ENCODE data around the gene SYNDIG1.

Gene SYNDIG1

DNA sequence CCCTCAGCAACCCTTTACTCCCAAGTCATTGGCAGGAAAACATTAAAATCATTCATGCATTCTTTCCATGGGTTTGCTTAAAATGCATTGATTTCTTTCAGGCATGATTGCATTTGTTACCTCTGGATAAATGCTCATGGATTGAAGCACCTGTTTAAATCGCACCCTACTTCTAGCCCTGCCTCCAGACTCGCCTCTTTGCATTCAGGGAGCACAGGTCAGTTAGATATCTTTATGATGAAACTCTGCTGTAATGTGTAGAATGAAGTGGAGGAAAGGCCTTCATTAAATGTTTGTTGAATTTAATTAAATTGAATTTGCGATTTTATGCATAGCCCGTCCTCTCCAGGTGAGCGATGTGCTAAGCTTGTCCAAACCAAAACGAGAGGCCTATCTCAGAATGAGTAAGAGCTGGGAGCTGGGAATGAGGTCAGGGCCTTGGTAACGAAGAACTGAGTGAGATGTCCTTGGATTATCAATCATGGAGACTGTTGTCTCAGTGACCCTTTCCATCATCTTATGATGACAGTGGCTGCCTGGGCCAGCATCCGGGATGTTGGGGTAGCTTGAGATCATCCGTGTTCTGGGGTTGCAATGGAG lies 210.1 kb downstream of the SYNDIG1 start:
- DNase-seq = no peak

DNA sequence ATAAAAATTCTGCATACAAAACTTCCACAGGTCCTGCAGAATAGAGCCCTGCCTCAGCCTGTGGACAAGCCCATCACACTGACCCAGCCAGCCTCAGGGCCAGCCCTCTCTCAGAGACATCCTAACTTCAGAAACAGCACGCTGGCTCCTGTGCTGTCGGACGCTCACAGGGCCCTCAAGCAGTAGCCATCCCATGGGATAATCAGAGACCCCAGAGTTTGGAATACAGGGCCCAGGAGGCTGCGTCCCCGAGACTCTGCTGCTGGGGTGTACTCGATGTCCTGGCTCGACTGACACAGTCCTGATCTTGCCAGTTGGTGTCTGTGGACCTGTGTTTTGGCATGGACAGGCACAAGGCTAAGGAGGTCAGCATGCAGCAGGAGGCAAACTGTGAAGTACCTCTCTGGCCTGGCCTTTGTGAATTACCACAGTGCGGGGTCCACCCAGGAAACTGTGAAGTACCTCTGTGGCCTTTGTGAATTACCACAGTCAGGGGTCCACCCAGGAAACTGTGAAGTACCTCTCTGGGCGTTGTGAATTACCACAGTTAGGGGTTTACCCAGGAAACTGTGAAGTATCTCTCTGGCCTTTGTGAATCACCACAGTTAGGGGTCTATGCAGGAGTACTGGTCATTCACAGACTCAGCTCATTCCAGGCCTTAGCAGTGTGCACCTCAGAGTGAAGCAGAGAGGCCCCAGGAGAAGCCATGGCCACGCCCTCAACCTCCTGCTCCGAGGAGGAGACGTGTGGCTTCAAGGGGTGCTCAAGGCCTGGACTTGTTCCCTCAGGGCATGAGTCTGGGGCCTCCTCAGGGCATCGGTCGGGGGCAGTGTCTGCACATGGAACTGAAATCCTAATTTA lies 212.4 kb downstream of the SYNDIG1 start:
- no peak for DNase-seq

DNA sequence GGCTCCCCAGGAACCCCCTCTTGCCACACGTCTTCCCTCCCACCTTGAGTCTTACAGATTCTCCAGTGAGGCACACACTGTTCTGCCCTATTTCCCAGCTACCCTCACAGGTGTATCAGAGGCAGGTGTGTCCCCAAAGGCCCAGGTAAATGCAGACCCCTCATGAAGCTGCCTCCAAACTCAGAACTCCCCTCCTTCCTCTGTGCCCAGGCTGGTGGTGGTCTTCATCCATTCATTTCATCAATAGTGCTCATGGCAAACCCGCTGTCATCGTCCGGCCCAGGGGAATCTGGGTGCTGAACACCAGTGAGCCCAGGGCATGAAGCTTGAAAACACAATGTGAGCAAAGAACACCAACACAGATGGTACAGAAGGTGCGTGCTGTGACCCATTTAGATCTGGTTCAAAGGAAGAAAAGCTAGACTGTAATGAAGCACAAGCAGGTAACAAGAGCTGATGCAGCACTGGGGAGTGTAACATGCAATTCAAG lies 213.1 kb downstream of the SYNDIG1 start:
- no peak for DNase-seq

DNA sequence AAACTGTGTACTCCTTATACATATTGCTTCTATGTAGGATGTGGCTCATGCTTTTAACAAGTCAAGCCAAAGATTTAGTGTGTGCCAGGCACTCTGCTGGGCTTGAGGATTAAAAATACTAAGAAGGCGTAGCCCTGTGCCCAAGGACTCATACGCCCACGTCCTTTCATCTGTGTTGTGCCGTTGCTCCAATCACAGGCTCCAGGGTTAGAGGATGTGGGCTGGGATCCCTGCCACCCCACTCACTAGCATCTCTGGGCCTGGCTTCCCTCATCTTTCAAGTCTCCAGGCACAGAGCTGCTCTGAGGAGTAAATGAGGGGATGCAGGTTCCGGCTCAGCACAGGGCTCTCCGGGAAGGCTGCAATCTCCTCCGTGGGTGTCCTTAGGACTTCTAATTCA lies 214.2 kb downstream of the SYNDIG1 start:
- DNase-seq = no peak

DNA sequence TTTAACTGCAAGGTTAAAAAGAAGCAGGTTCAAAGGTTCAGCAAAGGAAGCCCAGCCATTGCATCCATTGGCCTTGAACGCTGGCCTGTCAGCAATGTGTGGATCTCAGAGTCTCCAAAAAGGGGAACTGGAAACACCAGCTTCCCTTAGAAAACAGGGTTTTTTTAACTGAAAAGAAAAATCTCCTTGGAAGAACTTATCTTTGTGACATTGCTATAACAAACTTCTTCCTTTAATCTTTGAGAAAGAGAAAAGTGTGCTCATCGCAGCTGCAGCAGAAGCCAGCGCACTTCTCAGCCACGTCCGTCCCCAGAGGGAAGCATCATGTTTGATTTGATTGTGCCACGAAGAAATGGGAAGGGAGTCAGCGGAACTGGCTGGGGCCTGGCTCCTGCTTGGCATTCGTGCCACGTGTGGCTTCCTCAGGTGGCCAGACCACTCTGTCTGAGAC lies 215.0 kb downstream of the SYNDIG1 start:
- no peak for DNase-seq

DNA sequence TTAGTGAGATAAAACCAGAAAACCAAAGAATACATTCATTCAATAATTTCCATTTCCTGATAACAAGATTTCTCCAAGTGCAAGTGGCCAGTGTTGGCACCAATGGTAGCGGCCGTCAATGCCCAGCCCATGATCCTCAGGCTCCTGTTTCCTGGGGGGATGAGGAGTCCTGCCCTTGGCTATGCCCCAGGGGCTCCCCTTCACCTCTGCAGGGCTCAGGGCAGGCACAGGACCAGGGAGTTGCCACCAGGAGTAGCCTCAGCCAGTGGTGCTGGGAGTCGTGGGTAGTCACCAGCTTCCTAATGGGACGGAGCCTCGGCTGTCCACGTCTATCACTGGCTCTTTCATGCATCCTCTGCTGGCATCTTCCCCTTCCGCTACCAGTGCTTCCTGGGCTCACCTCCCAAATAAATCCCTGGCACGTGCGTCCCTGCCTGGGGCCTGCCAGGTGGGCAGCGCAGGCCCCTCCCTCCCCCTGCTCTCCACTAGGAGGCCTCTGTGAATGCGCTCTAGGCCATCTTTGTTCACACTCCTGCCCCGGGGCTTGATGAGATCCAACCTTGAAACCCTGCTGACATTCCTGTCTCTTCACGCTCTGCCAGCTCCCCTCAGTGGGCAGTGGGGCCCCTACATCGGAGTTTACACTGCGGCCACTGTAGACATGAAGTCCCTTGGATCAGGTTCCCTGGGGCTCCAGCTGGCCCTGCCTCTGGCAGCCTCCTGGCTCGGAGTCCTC lies 215.7 kb downstream of the SYNDIG1 start:
- DNase-seq = no peak

DNA sequence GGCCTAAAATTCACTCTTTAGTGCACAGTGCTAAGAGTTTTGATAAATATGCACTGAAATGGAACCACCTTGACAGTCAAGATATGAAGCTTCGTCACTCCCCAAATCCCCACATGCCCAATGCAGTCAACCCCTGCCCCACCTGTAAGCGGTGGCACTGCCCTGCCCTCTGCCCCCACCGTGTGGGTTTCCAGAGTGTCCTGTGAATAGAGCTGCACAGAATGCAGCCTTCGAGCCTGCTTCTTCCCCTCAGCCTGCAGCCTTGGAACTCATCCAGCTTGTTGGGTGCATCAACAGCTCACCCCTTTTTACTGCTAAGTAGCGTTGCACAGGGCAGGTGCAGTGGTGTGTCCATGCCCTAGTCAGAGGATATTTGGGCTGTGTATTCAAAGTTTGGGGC lies 216.3 kb downstream of the SYNDIG1 start:
- DNase-seq = no peak

DNA sequence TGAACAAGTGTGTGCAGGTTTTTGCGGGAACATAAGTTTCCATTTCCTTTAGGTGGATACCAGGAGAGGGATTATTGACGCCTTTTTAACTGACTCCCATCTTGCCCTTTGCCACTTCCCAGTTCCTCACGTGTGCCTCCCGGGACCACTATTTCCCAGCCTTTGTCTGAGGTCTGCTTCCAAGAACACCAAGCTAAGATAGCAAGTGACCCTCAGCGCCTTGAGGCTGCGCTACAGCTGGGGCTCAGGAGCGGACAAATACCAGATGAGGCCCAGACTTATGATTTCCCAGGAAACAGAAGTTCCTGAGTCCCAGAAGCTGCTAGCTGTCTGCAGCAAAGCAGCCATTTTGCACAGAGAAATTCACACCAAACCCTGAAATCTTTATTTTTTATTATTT lies 216.7 kb downstream of the SYNDIG1 start:
- no peak for DNase-seq

DNA sequence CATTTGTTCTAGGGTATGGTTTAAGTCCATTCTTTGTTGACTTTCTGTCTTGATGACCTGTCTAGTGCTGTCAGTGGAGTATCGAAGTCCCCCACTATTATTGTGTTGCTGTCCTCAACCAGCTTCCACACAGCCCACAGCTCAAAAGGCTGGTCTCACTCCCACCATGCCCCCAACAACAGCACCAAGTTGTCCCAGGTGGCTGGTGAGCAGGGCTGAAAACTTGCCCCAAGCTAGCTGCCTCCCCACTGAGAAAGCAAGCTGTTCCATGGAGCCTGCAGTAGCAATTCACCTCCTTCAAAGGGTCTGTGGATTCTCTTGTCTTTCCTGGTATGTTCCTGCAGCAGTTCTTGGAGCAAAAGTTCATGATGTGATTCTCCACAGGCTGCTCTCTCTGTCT lies 221.0 kb downstream of the SYNDIG1 start:
- DNase-seq = no peak

DNA sequence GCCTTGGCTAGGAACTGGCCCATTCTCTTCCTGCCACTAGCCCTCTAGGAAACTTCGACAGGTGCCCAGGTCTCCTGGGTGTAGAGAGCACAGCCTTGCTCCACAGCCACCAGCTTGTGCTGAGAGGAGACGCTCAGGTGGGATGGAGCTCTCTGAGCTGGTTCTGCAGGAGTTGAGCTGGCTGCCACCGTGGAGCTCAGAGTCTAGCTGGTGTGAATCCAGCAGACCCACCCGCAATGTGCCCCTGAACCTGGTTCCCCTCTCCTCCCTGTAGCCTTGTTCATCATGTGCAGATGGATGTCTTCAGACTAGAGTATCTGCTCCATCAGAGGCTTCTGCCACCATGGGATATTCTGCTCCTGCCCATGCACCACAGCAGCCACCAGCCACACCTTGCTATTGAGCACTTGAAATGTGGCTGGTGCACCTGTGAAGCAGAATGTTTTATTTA lies 222.5 kb downstream of the SYNDIG1 start:
- no peak for DNase-seq

DNA sequence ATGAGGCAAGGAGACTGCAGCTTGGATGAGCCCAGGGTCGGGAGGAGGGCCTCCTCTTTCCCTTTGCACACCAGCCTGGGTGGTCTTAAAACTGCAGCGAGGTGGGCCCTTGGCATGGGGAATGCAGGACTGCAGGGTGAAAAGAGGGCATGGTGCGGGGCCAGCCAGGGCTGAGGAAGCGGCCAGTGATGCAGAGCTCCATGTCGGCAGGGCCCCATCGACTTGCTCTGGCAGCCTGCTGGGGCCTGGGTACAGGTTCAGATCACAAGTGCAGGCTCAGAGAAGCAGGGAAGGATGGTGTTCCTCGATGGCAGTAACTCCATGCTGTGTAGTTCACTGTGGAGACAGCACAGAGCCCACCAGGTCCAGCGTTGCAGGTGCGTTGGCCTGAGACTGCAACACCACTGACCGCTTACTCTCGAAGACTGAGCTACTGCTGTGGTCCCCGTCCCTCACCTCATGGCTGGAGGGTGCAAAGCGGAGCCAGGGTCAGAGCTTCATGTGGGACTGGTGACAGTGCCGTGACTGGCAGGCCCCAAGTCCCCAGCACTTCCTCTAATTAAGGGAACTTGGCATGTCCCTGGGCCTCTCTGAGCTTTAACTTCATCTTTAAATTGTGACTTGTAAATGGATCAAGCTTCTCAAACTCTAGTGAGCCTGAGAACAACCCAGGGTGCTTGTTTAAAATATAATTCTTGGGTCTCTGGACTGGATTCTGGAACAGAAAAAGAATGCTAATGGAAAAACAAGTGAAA lies 223.2 kb downstream of the SYNDIG1 start:
- DNase-seq = no peak

DNA sequence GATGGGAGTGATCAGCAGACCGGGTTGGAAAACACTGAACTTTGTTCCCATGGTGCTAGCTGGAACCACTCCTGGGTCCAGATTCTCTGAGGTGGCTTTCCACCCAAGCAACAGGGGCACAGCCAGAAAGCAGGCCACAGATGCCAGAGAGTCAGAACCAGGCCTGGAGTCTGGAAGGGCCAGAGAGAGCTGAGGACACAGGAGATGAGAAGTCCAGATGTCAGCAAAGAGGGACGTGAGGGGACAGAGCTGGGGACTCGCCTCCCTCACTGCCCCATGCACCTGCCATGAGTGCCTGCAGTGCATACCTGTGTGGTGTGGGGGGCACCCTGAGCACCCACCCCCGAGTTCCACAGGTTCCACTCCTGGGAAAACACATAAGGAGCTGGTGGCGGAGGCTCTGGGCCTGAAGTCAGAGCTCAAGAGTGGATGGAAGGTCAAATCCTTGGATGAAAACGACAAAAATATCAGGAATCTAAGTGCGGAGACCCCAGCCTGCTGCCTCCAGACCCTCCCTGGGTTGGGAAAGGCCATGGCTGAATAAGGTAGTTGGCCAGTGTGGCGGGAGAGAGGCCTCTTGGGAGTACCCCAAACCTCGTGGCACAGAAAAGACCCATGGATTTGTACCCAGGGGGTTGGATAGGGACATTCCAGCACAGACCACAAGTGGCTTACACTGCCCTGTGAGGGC lies 224.2 kb downstream of the SYNDIG1 start:
- no peak for DNase-seq

DNA sequence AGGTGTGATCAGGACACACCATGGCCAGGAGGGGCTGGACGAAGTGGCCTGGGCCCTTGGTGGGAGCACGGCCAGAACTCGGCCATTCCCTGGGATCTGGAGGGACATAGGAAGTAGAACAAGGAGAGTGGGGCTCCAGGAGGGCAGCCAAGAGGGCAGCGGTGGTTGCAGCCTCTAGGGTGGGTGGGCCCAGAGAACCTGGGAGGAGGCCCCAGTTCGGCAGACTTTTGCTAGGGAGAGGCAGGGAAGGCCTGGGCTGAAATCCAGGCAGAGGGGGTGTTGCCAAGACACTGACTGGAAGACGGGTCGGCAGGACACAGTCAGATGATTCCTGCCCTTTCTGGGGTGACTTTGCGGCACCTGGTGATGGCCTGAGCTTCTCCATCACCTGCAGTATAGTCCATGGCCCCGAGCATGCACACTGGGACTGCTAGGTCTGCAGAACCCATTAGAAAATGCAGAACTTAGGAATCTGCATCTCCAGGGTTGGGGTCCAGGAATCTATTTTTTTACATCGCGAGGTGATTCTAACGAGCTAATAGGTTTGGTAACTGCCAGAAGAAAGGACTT lies 224.8 kb downstream of the SYNDIG1 start:
- DNase-seq = no peak

DNA sequence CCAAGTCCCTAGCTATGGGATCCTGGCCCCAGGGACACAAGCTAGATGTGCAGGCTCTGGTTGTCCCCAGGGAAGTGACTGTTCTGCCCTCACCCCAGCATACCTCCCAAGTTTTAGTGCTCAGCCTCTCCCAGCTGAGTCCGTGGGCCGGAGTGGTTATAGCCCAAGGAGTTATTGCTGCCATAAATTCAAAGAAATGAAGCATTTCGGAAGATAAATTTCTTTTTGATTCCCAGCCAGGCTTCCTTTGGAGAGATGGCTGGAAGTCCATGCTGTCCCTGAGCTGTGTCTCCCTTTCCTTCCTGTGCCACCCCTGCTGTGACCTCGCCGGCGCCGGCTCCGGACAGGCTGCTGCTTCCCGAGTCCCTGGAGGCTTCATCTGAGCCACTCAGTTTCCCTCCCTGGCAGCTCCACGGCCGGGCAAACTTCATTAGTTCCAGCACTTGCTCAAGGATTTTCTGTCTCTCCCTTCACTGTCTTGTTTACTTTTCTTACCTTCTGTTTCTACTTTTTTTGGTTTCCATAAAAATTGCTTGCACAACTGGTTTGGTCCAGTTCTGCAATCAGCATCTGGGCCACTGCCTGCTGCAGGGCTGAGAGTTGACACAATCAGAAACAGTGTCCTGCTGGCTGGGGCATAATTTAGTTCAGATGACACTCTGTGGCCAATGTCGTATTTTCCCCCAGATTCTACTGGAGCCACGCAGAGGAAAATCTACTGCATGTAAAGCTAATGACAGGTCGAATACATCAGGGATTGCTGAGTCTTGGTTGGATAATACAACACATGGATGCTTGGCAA lies 225.5 kb downstream of the SYNDIG1 start:
- no peak for DNase-seq

DNA sequence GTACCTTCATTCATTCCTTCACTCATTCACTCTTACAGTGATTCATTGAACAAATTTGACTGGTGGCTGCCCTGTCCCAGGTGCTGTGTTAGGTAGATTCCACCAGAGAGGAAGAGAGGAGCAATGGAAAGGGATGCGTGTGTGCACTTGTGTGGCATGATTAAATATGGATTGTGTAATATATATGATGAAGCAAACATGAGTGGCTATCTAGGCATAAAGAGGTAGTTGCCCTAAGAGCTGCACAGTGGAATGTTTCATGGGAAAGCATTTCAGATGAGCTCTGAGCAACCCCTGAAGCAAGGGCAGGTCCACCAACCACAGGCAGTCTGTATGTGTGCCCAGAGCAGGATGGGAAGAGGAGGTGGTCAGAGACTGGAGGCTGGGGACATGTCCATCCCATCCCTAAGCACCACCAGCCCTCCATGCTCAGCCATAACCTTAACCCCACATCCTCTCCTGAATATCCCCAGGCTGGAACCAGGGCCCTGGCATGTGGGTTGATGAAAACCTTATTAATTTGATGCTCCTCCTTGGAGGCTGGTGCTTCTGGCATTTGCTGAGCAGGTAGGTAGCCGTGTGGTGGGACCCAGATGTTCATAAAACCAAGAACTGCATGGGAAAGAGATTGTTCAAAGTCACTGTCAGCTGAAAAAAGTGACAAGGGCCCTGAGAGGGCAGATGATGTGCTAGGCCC lies 226.2 kb downstream of the SYNDIG1 start:
- DNase-seq = no peak

DNA sequence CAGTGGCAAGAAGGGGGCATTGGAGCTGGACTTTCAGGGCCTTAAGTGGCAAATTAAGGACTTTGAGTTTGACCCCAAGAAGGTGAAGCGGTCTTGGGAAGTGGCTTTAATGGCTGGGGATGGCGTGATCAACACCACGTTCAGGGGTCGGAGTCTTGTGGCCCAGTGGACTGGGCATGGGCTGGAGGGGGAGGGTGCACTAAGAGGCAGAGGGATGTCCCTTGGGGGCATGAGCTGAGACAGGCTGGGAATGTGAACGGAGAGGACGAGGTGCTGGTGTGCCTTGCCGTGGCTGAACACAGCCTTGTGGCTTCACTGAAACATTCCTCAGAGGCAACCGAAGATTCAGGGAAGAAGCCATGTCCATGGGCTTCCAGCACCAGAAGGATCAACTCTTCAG lies 227.0 kb downstream of the SYNDIG1 start:
- DNase-seq = no peak

DNA sequence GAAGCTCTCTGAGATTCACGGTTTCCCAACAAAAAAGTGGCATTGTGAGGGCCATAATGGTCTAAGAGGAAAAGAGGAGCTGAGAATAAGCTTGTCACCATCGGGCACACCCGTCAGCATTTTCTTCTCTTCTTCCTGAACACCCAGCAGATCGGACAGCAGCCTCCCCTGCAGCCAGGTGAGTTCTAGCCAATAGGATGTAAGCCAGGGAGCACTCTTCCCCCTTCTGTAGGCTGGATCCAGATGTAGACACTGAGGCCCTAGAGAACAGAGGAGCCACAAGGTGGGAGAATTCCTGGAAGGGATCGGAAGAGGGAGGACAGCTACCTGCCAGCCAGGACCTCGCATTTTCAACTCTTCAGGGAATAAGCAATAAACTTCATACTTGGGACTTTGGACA lies 228.0 kb downstream of the SYNDIG1 start:
- no peak for DNase-seq

DNA sequence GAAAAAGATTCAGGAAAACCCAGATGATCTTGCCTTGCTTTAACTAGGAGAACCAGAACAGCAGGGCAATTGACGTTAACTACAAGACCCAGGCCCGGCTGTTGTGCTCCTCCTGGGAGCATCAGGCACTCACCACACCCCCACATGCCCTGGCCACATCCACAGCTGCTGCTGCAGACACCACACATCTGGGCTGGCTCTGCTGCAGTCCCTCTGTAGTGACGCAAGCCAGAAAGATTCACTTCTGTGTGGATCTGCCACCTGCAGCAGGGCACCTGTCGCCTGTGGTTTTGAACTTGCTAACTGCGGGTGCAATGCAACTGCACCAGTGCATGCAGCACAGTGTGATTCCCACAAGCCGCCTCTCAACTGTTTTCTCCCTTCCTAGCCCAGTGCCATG lies 228.8 kb downstream of the SYNDIG1 start:
- DNase-seq = no peak

DNA sequence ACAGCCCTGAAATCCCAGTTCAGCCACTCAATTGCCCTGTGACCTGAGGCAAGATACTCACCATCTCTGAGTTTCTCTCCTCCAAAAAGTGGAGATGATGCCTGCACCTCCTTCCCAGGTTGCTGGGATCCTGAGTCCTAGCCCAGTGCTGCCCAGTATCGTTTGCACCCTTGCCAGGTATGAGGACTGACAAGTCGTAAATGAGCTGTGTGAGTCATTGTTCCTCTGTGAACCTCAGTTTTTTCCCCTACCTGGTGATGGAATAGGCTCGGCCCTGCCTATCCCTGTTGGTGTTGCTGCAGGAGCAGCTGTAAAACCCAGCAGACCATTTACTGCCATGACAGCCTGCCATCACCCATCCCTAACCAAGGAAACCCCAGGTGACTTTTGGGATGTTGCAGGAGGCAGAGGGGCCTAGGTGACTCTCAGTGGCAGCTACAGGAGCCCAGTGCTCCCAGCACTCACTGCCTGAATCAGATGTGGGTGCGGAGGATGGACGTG lies 229.3 kb downstream of the SYNDIG1 start:
- no peak for DNase-seq
